ENCODE measurements around the gene TSPEAR. TPM values are rescaled to one million over a fixed set of nuclear protein-coding genes. Genes with fewer than 3 reads are reported as not detected.

Gene TSPEAR
- total and polyA plus RNA-seq, 10 donors, result 0.02 to 0.22 (median 0.03) TPM; not detected in 7

DNA sequence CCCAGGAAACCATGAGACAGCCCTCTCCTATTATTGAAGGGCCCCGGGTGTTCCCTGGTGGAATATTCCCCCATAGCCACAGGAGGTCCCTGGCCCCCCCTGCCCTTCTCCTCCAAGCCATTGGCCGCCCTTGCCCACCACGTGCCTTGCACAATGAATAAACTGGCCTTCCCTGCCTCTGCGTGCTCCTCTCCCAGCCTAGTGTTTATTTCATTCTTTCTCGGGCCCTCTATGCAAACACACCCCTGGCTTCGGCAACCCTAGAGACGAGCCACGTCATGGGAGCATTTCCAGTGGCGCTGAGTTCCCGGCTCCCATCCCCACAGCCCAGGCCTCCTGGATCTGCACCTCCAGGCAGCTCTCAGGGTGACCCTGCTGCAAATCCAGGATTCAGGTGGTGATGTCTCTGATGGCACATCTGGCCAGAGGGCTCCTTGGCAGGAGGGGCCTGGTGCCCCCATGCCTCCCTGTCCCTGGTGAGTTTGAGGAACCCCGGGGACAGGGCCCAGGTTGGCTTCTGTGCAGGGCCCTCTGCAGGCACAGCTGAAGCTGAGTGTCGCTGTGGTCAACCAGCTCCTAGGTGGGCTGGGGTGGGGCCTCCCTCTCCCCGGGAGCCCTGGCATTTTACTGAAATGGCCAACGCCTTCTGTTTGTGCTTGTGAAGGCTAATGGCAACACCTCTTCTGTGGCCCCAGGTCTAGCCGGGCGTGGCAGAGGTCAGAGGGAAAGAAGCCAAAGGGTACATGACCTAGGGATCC, 8.2 kb downstream of the TSPEAR start:
- no peak for DNase-seq
- H3K27me3 ChIP-seq (replicated peaks in 1 of 7), result peaks cover 6 to 100% (median 90%) of the 10 kb centered on the region in 7 donors

DNA sequence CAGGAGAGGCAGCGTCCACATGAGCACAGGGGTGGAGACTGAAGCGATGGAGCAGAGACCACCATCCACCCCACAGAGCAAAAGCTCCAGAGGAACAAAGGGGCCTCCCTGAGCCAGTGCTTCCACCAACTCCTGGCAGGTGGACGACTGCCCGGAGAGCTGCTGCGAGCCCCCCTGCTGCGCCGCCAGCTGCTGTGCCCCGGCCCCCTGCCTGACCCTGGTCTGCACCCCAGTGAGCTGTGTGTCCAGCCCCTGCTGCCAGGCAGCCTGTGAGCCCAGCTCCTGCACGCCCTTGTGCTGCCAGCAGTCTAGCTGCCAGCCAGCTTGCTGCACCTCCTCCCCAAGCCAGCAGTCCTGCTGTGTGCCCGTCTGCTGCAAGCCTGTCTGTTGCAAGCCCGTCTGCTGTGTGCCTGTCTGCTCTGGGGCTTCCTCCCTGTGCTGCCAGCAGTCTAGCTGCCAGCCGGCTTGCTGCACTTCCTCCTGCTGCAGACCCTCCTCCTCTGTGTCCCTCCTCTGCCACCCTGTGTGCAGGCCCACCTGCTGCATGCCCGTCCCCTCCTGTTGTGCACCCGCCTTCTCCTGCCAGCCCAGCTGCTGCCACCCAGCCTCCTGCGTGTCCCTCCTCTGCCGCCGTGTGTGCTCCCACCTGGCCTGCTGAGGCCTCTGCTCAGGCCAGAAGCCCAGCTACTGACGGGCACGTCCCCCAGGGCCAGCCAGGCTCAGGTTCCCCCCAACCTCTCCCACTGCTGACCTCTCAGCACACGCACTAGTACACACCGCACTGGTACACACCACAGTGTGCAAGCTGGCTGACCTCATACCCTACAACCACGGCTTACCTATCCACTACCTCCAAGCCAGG, 9.0 kb downstream of the TSPEAR start:
- 74 to 83% (median 78%) methylated on average over 17 to 22 of the region's 22 CpGs for WGBS, 5 donors
- H3K27ac ChIP-seq, result no peak overlapping the region
- no peak overlapping the region for H3K4me3 ChIP-seq
- H3K27me3 ChIP-seq (replicated peaks in 1 of 7), result peaks cover 6 to 100% (median 89%) of the 10 kb centered on the region in 7 donors
- H3K4me1 ChIP-seq, result peaks cover 0 to 8% (median 0%) of the 10 kb centered on the region in 6 donors
- H3K36me3 ChIP-seq, result no peaks in the 10 kb centered on the region
- DNase-seq, result peak; percentile 59
- H3K9me3 ChIP-seq, result peaks cover 0 to 17% (median 0%) of the 10 kb centered on the region in 8 donors
- intact Hi-C loops (cut with DNase I; ENCODE audit: low total_unique reads), result no loop called here
- TF ChIP-seq POLR2A (IDR thresholded peaks at IDR 0.05), result no peak
- TF ChIP-seq POLR2AphosphoS5 (IDR thresholded peaks at IDR 0.05), result no peak
- TF ChIP-seq, protein P1, sequence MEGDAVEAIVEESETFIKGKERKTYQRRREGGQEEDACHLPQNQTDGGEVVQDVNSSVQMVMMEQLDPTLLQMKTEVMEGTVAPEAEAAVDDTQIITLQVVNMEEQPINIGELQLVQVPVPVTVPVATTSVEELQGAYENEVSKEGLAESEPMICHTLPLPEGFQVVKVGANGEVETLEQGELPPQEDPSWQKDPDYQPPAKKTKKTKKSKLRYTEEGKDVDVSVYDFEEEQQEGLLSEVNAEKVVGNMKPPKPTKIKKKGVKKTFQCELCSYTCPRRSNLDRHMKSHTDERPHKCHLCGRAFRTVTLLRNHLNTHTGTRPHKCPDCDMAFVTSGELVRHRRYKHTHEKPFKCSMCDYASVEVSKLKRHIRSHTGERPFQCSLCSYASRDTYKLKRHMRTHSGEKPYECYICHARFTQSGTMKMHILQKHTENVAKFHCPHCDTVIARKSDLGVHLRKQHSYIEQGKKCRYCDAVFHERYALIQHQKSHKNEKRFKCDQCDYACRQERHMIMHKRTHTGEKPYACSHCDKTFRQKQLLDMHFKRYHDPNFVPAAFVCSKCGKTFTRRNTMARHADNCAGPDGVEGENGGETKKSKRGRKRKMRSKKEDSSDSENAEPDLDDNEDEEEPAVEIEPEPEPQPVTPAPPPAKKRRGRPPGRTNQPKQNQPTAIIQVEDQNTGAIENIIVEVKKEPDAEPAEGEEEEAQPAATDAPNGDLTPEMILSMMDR (IDR thresholded peaks at IDR 0.05 in 8 of 11, conservative IDR thresholded peaks at IDR 0.05 in 3 of 11), result no peak

More for the DNA sequence above, 8.2 kb downstream of the TSPEAR start:
- TF ChIP-seq POLR2A (IDR thresholded peaks at IDR 0.05) (no peak), POLR2AphosphoS5 (IDR thresholded peaks at IDR 0.05) (no peak)
- TF ChIP-seq, protein P1 (IDR thresholded peaks at IDR 0.05 in 8 of 11, conservative IDR thresholded peaks at IDR 0.05 in 3 of 11), result no peak
- Histone ChIP-seq H3K36me3 (no peaks in the 10 kb centered on the region), H3K9me3 (peaks cover 0 to 17% (median 0%) of the 10 kb centered on the region in 8 donors), H3K4me1 (peaks cover 0 to 14% (median 0%) of the 10 kb centered on the region in 6 donors), H3K27ac (no peak overlapping the region), H3K4me3 (no peak overlapping the region)
- 47 to 63% (median 55%) methylated on average over 14 to 16 of the region's 16 CpGs for WGBS, 5 donors
- intact Hi-C loops (cut with DNase I; ENCODE audit: low total_unique reads), result no loop called here

DNA sequence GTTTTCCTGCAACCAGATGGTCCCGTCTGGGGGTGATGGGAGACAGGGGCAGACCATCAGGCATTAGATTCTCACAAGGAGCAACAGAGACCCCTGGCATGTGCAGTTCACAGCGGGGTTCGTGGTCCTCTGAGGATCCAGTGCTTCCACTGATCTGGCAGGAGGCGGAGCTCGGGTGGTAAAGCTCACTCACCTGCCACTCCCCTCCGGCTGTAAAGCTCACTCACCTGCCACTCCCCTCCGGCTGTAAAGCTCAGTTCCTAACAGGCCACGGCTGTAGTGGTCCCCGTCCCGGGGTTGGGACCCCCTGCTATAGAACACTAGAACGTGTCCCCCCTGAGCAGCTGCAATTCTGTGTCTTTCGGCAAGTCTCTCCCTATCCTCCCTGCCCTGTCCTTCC, 9.8 kb downstream of the TSPEAR start:
- Histone ChIP-seq H3K27me3 (replicated peaks in 1 of 7) (peaks cover 1 to 100% (median 87%) of the 10 kb centered on the region in 7 donors), H3K27ac (no peak overlapping the region), H3K4me3 (no peak overlapping the region), H3K9me3 (peaks cover 0 to 14% (median 0%) of the 10 kb centered on the region in 8 donors), H3K4me1 (no peaks in the 10 kb centered on the region), H3K36me3 (no peaks in the 10 kb centered on the region)
- TF ChIP-seq POLR2A (IDR thresholded peaks at IDR 0.05) (no peak), POLR2AphosphoS5 (IDR thresholded peaks at IDR 0.05) (no peak)
- TF ChIP-seq, protein P1 (IDR thresholded peaks at IDR 0.05 in 8 of 11, conservative IDR thresholded peaks at IDR 0.05 in 3 of 11), result no peak
- 40 to 64% (median 52%) methylated on average over 9 to 12 of the region's 12 CpGs for WGBS, 5 donors
- intact Hi-C loops (cut with DNase I; ENCODE audit: low total_unique reads), result no loop called here
- DNase-seq, result no peak

All from spleen (tissue), 11 donors.